Smooth muscle cell (in vitro differentiated cells): ENCODE measurements around the gene ZRANB3. TPM values are rescaled to one million over a fixed set of nuclear protein-coding genes. Genes with fewer than 3 reads are reported as not detected.
"Not testable (repeated sequence)": the region's sequence is repeated elsewhere in the genome, so short reads cannot be mapped to it uniquely, and the experiment has no call there.

Source experiments
- DNase-seq: peaks from one replicate; lab custom pipeline; 2025; ENCODE audit not compliant: unreplicated experiment; lab: John Stamatoyannopoulos, UW
- H2AFZ ChIP-seq: fragments of 200-600 bp; sonication (generic); 2 replicates; pipeline ENCODE4 v1.6.0; 2016; ENCODE audit warnings: antibody characterized with exemption, low read depth, mild to moderate bottlenecking
- H3F3A ChIP-seq: fragments of 200-600 bp; sonication (generic); 2 replicates; pipeline ENCODE4 v1.6.0; 2017; ENCODE audit warnings: antibody characterized with exemption, low read depth
- H3K27ac ChIP-seq: fragments of 200-600 bp; sonication (generic); 2 replicates; pipeline ENCODE4 v1.5.1; 2016; ENCODE audit warnings: low read depth, mild to moderate bottlenecking
- H3K27me3 ChIP-seq: fragments of 200-600 bp; sonication (generic); 2 replicates; pipeline ENCODE4 v1.6.1; 2016; ENCODE audit warnings: low read depth, mild to moderate bottlenecking
- H3K36me3 ChIP-seq: fragments of 200-600 bp; sonication (generic); 2 replicates; pipeline ENCODE4 v1.5.1; 2016; ENCODE audit warnings: low read depth
- H3K4me1 ChIP-seq: fragments of 200-600 bp; sonication (generic); 2 replicates; pipeline ENCODE4 v1.5.1; 2016; ENCODE audit warnings: low read depth
- H3K4me2 ChIP-seq: fragments of 200-600 bp; sonication (generic); 2 replicates; pipeline ENCODE4 v1.6.0; 2016; ENCODE audit warnings: mild to moderate bottlenecking
- H3K4me3 ChIP-seq: fragments of 200-600 bp; sonication (generic); 2 replicates; pipeline ENCODE4 v1.5.1; 2016; ENCODE audit warnings: mild to moderate bottlenecking
- H3K79me2 ChIP-seq: fragments of 200-600 bp; sonication (generic); 2 replicates; pipeline ENCODE4 v1.6.0; 2016; ENCODE audit warnings: low read depth, mild to moderate bottlenecking
- H3K9ac ChIP-seq: fragments of 200-600 bp; sonication (generic); 2 replicates; pipeline ENCODE4 v1.6.0; 2016; ENCODE audit warnings: low read depth
- H3K9me3 ChIP-seq: fragments of 200-600 bp; sonication (generic); replicated peaks from 2 replicates; pipeline ENCODE4 v1.5.1; 2016; ENCODE audit warnings: low read depth
- H4K20me1 ChIP-seq: fragments of 200-600 bp; sonication (generic); 2 replicates; pipeline ENCODE4 v1.6.0; 2016; ENCODE audit warnings: low read depth
- WGBS: methylation state at CpG from one replicate; pipeline ENCODE4 v1.1.7; 2016; ENCODE audit warnings: low lambda C conversion rate; 5-methylcytosine and 5-hydroxymethylcytosine counted together
- polyA plus RNA-seq: library from polyadenylated mRNA; unstranded; fragments of >200 nt; fragmentation: Nextera tagmentation; extraction: Ambion mirVana; gene quantifications from 2 replicates; pipeline ENCODE4 v1.2.1, GENCODE V29; 2016
- total RNA-seq: library from RNA; depleted of rRNA; stranded (reverse); fragments of >200 nt; gene quantifications from 2 replicates; pipeline ENCODE4 v1.2.3, GENCODE V29; 2014
- TF ChIP-seq, protein P1 (sequence below): fragments of 200-600 bp; sonication (generic); IDR thresholded peaks from 2 replicates; pipeline ENCODE4 v1.5.1; 2017; ENCODE audit warnings: borderline replicate concordance, mild to moderate bottlenecking, antibody characterized with exemption; ENCODE audit not compliant: insufficient read depth, poor library complexity, severe bottlenecking

The ZRANB3 gene
- total and polyA plus RNA-seq, 2 experiments from 2014 or later = 1.9 to 4.1 TPM

- Histone ChIP-seq H3F3A (no peaks in the 10 kb centered on the region), H3K9me3 (no peaks in the 10 kb centered on the region), H3K4me1 (no peaks in the 10 kb centered on the region), H4K20me1 (no peaks in the 10 kb centered on the region), H3K27me3 (no peaks in the 10 kb centered on the region), H3K79me2 (no peaks in the 10 kb centered on the region), H3K9ac (no peak overlapping the region), H3K36me3 (no peaks in the 10 kb centered on the region), H2AFZ (no peak overlapping the region), H3K4me3 (no peak overlapping the region), H3K27ac (no peak overlapping the region), H3K4me2 (no peak overlapping the region)
- TF ChIP-seq, protein P1, sequence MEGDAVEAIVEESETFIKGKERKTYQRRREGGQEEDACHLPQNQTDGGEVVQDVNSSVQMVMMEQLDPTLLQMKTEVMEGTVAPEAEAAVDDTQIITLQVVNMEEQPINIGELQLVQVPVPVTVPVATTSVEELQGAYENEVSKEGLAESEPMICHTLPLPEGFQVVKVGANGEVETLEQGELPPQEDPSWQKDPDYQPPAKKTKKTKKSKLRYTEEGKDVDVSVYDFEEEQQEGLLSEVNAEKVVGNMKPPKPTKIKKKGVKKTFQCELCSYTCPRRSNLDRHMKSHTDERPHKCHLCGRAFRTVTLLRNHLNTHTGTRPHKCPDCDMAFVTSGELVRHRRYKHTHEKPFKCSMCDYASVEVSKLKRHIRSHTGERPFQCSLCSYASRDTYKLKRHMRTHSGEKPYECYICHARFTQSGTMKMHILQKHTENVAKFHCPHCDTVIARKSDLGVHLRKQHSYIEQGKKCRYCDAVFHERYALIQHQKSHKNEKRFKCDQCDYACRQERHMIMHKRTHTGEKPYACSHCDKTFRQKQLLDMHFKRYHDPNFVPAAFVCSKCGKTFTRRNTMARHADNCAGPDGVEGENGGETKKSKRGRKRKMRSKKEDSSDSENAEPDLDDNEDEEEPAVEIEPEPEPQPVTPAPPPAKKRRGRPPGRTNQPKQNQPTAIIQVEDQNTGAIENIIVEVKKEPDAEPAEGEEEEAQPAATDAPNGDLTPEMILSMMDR = no peak
- DNase-seq = no peak
- WGBS = 100% methylated on average over 1 of the region's 1 CpG
Measured at GRCh38 chr2:135456835-135457234, 74.2 kb downstream of the ZRANB3 start.

DNA sequence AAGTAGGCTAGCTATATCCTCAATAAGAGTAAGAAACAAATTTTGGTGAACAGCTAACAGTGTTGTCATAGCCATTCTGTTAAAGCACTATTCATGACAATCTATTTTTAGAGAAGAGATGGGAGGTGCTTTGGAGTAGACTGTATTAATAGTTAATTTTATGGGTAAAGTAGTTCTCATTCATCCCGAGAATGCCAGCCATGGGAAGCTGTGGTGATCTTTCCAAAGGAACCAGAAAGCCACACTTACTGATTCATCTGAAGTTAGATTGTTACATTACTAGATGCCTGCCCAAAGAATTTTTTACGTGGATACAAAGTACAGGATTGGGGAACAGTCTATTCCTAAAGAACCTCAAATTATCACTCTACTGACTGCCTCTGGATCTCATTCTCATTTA is 74.6 kb downstream of the ZRANB3 start:
- WGBS = 93% methylated on average over 2 of the region's 2 CpGs
- Histone ChIP-seq H3K4me3 (no peak overlapping the region), H2AFZ (no peak overlapping the region), H3K9me3 (no peaks in the 10 kb centered on the region), H3K27ac (no peak overlapping the region), H3K4me2 (no peak overlapping the region), H3K79me2 (no peaks in the 10 kb centered on the region), H3K4me1 (no peaks in the 10 kb centered on the region), H4K20me1 (no peaks in the 10 kb centered on the region), H3K36me3 (no peaks in the 10 kb centered on the region), H3K27me3 (no peaks in the 10 kb centered on the region), H3F3A (no peaks in the 10 kb centered on the region), H3K9ac (no peak overlapping the region)
- TF ChIP-seq, protein P1 = no peak
- DNase-seq = no peak

GRCh38 chr2:135454608-135455007 is 76.4 kb downstream of the ZRANB3 start:
- H3K4me3 ChIP-seq = no peak overlapping the region
- H3K36me3 ChIP-seq = no peaks in the 10 kb centered on the region
- DNase-seq = no peak
- H3K9ac ChIP-seq = no peak overlapping the region
- no peak overlapping the region for H2AFZ ChIP-seq
- H4K20me1 ChIP-seq = no peaks in the 10 kb centered on the region
- no peaks in the 10 kb centered on the region for H3F3A ChIP-seq
- H3K27ac ChIP-seq = no peak overlapping the region
- no peaks in the 10 kb centered on the region for H3K4me1 ChIP-seq
- H3K27me3 ChIP-seq = no peaks in the 10 kb centered on the region
- no peaks in the 10 kb centered on the region for H3K79me2 ChIP-seq
- no peaks in the 10 kb centered on the region for H3K9me3 ChIP-seq
- TF ChIP-seq, protein P1 = no peak
- WGBS = 100% methylated on average over 1 of the region's 1 CpG
- H3K4me2 ChIP-seq = no peak overlapping the region

DNA sequence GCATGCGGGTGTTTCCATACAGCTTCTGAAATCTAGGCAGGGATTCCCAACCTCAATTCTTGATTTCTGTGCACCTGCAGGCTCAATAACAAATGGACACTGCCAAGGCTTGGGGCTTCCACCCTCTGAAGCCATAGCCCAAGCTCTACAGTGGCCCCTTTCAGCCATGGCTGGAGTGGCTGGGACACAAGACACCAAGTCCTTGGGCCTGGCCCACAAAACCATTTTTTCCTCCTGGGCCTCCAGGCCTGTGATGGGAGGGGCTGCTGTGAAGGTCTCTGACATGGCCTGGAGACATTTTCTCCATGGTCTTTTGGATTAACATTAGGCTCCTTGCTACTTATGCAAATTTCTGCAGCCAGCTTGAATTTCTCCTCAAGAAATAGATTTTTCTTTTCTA is 78.0 kb downstream of the ZRANB3 start:
- H3K4me3 ChIP-seq, H4K20me1 ChIP-seq, H3K36me3 ChIP-seq, DNase-seq, H3F3A ChIP-seq, H3K27me3 ChIP-seq, H3K27ac ChIP-seq, H3K9me3 ChIP-seq, H2AFZ ChIP-seq, H3K4me1 ChIP-seq, H3K4me2 ChIP-seq, H3K79me2 ChIP-seq, H3K9ac ChIP-seq: not testable (repeated sequence)
- WGBS = 100% methylated on average over 1 of the region's 1 CpG
